Measurements from ENCODE around the gene SPATS2L.

Gene SPATS2L

DNA sequence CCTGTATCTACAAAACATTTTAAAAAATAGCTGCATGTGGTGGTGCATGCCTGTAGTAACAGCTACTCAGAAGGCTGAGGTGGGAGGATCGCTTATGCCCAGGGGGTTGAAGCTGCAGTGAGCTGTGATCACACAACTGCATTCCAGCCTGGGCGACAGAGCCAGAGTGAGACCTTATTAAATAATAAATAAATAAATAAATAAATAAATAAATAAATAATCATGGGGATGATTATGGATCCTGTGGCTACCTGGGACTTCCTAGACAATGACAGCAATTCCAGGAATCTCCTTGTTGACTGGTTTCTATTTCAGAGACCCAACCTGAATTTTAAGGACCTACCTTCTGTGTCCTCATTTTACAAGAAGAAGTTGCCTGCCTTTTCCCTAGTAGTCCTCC is 111.9 kb downstream of the SPATS2L start:
- no peak for DNase-seq

DNA sequence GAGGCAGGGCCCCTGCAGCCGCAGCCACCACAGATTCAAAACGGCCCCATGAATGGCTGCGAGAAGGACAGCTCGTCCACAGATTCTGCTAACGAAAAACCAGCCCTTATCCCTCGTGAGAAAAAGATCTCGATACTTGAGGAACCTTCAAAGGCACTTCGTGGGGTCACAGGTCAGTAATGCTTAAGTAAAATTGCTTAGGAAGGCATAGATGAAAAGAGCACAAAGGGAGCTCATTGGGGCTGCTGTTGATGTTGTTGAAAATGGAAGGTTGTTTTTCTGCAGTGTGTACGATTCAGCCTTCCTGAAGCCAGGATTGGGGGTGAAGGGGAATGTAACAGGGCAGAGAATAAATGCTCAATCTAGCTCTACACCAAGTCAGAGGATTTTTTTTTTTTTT is 112.8 kb downstream of the SPATS2L start:
- DNase-seq = no peak

DNA sequence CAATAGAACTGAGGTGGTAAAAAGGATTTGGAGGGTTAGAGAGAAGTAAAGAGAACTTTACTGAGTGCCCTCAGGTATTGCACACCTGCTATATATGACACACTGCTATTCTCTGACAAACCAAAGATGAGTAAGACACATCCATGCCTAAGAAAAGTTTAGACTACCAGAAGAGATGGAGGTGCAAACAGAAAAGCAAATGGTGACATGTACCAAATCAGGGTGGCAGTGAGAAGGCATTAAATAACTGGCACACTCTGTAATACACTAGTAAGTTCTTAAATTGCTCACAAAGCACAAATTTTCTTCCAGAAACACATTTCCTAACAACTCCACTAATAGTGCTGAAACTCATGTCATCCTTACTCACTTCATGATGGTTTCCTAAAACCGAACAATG is 114.8 kb downstream of the SPATS2L start:
- no peak for DNase-seq

DNA sequence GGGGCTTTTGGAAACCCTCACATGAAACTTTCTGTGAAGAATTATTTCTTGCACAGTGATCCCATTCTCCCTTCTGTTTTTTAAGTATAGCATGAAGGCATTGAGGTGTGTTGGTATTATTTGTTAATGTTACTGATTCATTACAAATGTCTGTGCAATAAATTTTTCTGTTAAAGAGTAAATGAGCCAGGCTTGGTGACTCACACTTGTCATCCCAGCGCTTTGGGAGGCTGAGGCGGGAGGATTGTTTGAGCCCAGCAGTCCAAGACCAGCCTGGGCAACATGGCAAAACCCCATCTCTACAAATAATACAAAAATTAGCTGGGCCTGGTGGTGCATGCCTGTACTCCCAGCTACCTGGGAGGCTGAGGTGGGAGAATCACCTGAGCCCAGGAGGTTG is 115.6 kb downstream of the SPATS2L start:
- no peak for DNase-seq

DNA sequence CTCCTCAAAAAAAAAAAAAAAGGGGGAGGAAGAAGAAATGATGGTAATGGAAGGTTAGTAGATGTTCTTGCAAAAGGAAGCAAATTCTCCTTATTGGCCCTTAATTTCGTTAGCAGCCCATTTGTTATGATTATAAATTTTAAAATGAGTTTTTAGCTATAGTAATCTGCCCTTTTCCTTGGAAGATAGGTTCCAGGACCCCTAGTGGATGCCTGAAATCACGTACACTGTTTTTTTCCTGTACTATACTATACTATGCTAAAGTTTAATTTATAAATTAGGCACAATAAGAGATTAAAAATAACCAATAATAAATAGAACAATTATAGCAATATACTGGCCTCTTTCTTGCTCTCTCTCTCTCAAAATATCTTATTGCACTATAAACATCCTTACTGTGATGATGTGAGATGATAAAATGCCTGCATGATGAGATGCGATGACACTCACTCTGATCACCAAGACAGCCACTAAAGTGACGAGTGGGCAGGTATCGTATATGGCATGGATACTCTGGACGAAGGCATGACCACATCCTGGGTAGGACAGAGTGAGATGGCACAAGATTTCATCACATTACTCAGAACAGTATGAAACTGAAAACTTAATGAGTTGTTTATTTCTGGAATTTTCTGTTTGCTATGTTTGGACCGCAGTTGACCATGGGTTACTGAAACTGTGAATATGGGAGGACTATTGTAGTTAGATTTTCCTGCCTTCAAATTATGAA is 116.2 kb downstream of the SPATS2L start:
- DNase-seq = no peak

DNA sequence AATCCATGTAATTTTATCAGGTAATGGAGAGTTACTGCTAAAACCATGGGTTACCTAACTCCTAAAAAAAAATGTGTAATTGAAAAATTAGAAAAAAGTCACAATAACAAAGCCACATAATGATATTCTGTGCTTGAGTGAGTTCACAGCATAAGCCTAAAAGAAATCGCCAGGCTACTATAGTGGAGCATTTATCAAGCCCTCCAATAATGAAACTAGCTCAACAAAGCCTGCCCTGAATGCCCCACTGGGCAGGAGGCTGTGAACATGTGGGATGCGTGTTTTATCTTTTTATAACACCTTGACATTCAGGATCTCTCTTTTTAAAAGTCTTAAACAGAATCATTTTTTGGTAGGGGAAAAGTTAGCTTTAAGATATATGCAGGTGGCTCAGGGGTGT is 117.0 kb downstream of the SPATS2L start:
- no peak for DNase-seq

DNA sequence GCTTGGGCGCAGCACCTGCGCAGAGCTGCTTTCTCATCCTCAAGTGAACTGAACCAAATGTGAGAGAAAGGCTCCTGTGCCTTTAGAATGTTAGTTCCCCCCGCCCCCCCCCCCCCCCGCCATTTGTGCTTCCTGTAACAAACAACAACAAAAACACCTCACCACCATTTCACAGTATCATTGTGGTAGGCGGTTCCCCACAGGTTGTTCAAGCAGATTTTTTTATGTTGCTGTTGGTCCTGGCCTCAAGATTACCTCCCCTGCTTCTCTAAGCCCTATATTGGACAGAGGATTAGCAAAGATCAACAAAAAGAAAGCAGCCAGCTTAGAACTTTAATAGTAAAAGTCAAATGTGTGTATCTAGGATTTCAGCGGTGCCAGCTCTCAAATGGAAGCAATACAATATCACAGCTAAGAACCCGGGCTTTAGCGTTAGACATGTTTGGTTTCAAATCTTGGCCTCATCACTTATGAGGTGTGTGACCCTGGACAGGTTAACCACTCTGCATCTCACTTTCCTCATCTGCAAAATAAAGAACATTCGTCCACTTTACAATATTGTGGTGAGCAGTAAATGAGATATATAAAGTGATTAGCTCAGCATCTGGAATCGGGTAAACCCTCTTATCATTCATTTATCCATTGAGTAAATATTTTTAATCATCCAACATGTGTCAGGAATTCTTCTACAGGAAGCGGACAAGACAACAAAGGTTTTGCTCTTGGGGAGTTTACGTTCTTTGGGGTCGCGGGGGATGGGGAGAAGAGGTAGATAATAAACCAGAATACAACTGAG is 118.7 kb downstream of the SPATS2L start:
- DNase-seq = no peak

DNA sequence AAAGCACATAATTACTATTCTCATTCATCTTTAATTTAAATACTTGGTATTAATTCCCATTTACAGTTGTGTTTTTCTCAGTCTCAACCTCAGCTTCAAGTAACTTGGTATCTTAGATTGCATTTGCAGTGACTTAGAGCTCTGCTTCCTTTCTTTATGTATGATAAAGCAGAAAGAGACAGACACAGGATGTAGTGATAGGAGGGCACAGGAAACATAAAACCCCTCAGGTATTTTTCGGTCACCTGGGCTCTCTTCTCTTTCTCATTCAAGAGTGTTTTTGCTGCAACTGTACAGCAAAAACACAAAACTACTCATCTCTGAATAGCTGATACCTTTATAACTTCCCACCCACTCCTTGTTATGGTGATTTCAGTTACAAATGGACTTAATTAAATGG is 120.3 kb downstream of the SPATS2L start:
- DNase-seq = no peak

DNA sequence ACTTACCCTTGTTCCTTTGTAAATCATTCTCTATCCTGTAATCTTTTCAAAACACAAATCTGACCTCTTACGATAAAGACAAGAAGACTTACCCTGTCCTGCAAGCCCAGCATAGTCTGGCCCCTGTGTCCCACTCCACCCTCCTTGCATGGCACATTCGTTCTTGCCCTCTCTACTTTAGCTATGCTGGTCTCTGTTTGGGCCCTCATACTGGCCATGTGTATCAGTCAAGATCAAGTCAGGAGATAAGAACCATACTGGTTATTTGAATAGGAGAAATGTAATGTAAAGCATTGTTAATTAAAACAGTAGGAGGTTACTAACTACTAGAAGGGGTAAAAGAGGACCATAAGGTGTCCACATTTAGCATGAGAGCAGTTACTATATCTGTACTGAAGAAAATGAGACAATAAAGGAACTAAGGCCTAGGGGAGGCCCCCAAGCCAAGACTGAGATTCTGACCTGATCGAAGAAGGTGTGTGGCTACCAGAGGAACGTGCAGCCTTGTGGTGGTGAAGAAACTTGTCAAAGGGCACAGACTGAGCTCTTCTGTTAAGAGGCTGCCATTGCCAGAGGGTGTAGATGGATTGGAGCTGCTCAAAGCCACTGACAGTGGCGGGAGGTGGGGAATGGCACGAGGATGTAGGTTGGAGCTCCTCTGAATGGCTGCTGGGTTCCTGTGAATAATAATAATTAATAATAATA is 122.6 kb downstream of the SPATS2L start:
- DNase-seq = no peak

DNA sequence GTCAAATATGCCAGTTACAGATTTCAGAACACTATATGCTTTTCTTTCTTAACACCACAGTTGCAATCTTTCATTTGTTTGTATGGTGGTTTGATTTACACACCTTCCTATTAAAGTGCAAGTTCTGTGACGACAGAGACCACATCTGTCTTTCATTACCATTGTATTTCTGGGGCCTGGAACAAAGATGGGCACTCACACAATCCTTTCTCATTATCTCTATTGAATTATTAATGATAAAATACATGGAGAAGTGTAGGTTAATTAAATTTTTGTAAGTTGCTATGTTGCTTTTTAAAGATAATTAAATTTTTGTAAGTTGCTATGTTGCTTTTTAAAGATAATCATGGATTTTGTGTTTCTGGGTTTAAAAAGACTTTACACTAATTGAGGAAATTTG is 123.5 kb downstream of the SPATS2L start:
- DNase-seq = no peak

DNA sequence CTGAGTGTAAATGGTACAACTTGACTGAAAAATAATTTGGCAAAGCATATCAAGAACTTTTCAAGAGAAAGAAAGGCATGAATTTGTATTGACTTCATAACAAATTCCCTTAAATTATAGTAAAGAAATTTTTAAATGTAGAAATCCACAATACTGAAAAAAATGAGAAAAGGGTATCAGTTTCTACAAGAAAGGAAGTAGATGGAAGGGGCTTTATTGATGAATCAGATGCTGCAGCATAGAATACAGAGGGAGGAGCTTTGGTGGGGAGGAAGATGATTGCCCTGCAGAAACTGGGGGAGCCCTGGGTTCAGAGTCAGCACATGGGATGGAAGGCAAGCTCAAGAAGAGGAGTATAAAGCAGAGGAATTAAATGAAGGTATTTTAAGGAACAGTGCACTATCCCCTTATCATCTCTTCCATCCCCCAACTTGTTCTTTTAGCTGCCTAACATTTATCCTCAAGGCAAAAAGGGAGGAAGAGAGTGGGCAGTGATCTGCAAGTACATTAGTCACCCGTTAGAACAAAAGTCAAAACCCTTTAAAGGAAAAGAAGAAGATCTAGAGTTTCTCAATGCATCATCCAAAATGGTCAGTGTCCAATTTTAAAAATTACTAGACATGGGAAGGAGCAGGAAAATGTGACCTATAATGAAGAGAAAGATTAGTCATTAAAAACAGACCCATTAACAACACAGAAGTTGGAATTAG is 125.7 kb downstream of the SPATS2L start:
- no peak for DNase-seq

DNA sequence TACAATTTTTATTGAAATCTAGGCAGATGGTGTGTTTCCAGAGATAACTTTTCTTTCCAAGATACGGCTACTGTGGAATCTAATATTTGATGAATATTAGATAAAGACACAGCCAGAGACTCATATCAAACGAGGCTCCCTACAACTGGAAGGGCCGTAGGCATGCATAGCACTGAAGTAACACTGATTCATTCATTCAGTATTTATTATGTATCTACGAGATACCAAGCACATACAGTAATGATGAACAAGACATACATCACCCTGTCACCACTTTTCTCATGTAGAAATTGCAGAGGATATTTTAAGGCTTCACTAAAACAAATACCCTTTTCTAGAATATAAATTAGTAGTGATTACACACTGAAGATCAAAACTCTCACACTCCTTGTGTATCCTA is 128.9 kb downstream of the SPATS2L start:
- DNase-seq = no peak

DNA sequence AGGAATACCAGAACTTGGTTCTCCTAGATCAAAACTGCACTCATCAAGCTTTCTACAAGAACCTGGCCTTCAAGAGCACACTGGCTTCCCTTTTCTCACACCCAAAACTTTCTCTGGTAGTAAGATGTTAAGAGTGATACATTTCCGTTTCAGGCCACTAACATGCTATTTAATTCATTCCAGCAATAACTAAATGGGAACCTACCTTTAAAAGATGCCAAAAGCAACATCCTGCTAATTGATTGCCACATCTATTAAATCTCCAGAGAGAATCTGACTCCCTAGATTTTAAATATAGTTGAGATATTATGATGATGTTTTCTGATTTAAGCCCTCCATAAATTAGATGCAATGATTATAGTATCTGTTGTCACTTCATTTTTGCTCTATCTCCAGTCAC is 131.8 kb downstream of the SPATS2L start:
- DNase-seq = no peak

DNA sequence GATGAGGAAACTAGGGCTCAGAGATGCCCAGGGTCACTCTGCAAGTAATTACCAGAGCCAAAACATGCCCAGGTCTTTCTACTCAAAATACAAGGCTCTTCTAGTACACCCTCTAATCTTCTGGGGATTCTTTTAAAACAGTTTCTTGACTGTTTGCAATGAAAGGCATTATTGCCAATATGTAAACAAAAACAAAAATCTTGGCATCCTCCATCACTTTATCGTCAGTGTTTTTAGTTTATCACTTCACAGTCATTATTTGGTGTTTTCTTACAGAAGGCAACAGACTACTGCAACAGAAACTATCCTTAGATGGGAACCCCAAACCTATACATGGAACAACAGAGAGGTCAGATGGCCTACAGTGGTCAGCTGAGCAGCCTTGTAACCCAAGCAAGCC is 132.4 kb downstream of the SPATS2L start:
- DNase-seq = no peak

DNA sequence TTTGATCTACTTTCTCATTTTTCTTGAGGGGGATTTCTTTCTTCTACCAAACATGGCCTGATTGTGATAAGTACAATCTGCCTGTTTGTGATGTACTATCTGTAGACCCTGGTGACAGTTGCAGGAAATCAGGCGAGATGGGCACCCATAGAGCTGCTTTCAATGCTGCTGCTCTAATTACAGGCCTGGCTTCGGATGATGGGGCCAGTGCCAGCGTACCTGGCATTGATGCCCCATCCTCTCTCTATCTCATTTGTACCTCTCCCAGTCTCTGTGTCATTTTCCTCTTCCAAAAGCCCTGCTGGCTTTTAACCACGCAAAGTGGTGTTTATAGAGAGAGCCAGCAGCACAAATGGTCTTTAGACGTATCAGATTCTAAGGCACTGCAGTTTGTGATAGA is 133.5 kb downstream of the SPATS2L start:
- DNase-seq = no peak

DNA sequence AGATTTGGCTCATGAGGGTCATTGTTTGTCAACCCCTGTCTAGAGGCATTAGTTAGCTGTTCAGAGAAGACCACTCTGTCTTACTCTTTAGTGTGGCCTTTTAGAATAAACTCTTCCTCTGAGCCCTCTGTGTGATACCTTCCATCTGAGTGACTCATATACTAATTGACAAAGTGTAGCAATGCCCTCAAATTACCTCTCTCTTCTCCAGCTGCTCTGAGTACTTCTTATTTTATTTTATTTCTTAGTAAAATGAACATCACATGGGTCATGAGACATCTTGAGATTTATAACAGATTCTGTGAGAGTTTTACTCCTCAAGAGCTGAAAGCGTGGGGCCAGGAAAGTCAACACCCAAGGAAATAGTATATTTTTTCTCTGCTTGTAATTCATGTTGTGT is 136.0 kb downstream of the SPATS2L start:
- no peak for DNase-seq

DNA sequence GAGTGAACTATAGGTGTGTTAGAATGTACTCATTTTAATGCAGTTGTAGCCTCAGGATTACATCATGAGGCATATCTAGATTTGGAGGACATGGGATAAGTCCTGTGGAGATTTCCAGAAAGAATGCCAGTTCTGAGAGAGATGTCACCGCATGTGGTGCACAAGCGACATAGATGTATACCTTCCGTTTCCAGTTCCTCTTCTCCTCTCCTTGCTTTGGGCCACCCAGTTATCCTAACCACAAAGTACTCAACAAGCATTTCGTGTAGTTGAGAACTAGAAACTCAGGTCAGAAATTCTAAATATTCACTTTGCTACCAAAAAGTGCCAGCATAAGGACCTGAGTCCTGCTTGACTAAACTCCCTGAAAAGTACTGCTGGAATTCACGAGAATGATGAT is 136.9 kb downstream of the SPATS2L start:
- DNase-seq = no peak

DNA sequence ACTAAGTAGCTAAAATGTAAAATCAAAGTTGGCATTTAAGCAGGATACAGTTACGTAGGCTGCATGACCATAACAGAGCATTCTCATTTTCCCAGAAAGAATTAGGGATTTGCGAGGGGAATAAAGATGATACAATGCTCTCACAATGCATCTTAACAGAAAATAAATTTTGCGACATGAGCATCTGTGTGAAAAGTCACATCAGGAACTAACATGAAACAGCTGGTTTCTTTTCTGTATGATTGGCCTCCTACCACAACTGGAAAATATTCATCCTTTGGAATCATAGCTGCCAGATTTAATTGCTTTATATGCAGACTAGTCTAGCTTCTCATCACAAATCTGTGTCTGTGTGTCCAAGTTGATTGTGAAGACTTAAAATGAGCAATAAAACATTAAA is 137.4 kb downstream of the SPATS2L start:
- no peak for DNase-seq

DNA sequence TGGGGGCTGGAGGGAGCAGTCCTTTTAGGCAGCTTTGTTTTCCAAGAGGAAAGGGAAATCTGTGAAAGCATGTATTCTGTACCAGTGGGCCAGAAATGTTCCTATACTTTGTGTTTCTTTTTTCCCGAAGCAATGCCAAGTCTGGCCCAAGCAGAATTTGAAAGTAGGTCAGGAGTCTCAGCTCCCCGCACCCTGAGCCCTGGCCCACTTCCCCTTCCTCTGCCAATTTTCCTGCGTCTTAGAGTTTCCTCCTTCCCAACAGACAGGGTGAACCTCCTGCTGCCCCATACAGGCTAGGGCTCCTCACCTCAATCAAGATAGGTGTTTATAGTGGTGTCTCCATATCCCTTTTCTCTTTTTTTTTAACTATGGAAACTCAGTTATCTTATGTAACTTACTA is 138.0 kb downstream of the SPATS2L start:
- no peak for DNase-seq

DNA sequence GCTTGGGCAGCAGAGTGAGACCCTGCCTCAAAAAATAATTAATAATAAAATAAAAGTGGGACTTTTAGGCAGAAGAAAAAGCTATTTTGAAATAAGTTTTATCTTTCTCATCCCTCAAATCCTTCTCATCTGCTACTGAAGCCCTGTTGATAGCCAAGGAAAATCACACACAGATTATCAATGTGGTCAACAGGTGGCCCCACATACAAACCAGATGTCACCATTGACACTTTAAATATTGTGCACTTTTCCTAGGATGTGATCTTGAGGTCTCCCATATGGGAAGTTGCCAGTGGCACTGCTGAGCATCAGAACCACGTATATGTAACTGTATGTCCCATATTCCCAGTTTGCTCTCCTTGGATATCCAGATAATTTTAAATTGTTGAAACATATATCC is 138.8 kb downstream of the SPATS2L start:
- DNase-seq = no peak

DNA sequence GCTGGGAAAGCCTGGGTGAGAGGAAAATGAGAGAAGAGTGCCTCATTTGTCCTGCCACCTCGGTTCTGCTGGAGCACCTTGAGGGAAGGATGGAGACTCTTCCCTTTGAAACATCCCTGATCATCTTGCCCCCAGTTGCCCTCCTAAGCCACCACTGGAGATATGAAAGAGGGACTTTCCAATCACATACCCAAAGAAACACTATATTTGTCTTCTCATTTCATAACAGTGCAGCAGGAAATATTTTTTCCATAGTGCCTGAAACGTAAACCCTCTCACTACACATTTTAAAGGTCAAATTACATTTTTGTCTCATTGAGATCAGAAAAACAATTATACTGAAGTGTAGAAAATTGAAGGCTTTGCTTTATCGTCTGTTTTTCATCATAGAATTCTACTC is 140.1 kb downstream of the SPATS2L start:
- DNase-seq = no peak

DNA sequence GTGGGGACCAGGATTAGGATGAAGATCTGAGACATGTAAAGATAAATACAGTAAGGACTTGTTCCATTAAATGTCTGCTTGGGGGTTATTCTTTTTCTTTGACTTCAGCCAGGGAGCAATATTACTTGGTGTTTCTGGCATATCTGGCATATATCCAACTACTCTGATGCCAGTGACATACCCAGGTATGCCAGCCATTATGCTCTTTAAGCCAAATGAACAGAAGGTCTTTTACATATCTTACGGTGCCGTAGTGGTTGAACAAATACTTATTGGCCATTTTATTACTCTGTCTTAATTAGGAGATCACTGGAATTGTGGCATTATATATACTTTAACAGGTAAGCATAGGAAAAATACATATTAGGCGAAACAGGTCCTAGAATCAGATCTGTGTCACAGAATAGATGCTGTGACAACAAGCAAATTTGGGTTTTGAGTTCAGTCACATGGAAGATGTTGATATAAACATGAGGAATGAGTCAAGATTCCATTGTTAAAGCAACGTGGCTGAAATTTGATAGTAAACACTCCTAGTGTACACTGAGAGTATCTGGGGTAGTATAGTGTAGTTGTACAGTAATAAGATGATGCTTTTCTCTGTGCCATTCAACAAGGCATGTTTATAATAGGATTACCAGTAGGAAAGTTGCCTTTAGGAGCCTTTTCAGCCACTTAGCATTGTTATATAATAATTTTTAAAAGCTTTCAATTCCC is 140.8 kb downstream of the SPATS2L start:
- no peak for DNase-seq

DNA sequence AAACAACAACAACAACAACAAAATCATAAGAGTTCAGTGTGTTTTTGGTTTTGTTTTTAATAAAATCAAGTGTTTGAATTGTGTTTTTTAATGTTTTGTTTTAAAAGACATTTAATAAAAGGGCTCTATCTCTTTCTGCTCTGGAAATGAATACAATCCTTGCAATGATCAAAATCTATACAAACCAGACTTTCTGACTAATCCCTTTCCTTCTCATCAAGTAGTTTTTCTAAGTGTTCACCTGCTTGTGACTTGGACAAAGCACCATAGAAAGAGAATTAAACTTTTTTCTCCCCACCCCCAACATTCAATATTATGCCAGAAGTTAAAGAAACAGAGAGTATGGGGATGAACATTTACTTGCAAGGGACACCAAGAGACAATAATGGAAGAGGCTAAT is 142.0 kb downstream of the SPATS2L start:
- no peak for DNase-seq

Data from hippocampal formation (tissue), 2 donors.